H9 (cell line): Measurements from ENCODE around the gene MTX1. TPM values are rescaled to one million over a fixed set of nuclear protein-coding genes. Genes with fewer than 3 reads are reported as not detected.
A peak's percentile ranks its signal among the peaks of the same experiment; 100 is the strongest.

Experiments
- DNase-seq: peaks from one replicate; pipeline ENCODE4 v3.0.0-alpha.2; 2017
- H2AFZ ChIP-seq: one replicate; pipeline ENCODE4 v1.6.1; 2013; ENCODE audit warnings: mild to moderate bottlenecking, low read length, control low read depth, moderate library complexity
- H2AK5ac ChIP-seq: 2 replicates; pipeline ENCODE4 v1.6.1; 2013; ENCODE audit warnings: low read length, control low read depth, mixed read lengths; ENCODE audit not compliant: insufficient read length
- H2BK120ac ChIP-seq: one replicate; pipeline ENCODE4 v1.6.1; 2013; ENCODE audit warnings: low read depth, mild to moderate bottlenecking, low read length, control low read depth, inconsistent platforms; ENCODE audit not compliant: poor library complexity, severe bottlenecking
- H2BK12ac ChIP-seq: 2 replicates; pipeline ENCODE4 v1.6.1; 2013; ENCODE audit warnings: low read length, control low read depth, mixed read lengths, low read depth; ENCODE audit not compliant: insufficient read length
- H2BK15ac ChIP-seq: 2 replicates; pipeline ENCODE4 v1.6.1; 2013; ENCODE audit warnings: low read depth, low read length, control low read depth
- H2BK20ac ChIP-seq: one replicate; pipeline ENCODE4 v1.6.1; 2013; ENCODE audit warnings: low read depth, mild to moderate bottlenecking, low read length, control low read depth, inconsistent platforms; ENCODE audit not compliant: poor library complexity, severe bottlenecking
- H2BK5ac ChIP-seq: 2 replicates; pipeline ENCODE4 v1.6.1; 2013; ENCODE audit warnings: low read length, control low read depth, mixed read lengths; ENCODE audit not compliant: insufficient read length
- H3K14ac ChIP-seq: 2 replicates; pipeline ENCODE4 v1.6.1; 2013; ENCODE audit warnings: low read length, control low read depth; ENCODE audit not compliant: insufficient read depth
- H3K18ac ChIP-seq: 2 replicates; pipeline ENCODE4 v1.6.1; 2013; ENCODE audit warnings: low read depth, mild to moderate bottlenecking, mixed read lengths, low read length, control low read depth; ENCODE audit not compliant: insufficient read length
- H3K23ac ChIP-seq: 2 replicates; pipeline ENCODE4 v1.6.1; 2013; ENCODE audit warnings: low read length, control low read depth, mixed read lengths, low read depth; ENCODE audit not compliant: insufficient read length
- H3K23me2 ChIP-seq: 2 replicates; pipeline ENCODE4 v1.6.1; 2013; ENCODE audit warnings: low read depth, mild to moderate bottlenecking, mixed read lengths, low read length, control low read depth; ENCODE audit not compliant: insufficient read length, poor library complexity, severe bottlenecking
- H3K27ac ChIP-seq: 2 replicates; pipeline ENCODE4 v1.5.1; 2013; ENCODE audit warnings: low read length, control low read depth, mixed read lengths, low read depth; ENCODE audit not compliant: insufficient read length
- H3K27me3 ChIP-seq: 2 replicates; pipeline ENCODE4 v1.6.1; 2013; ENCODE audit warnings: low read length, control low read depth, inconsistent platforms; ENCODE audit not compliant: insufficient read depth
- H3K4ac ChIP-seq: 2 replicates; pipeline ENCODE4 v1.6.1; 2013; ENCODE audit warnings: low read depth, mild to moderate bottlenecking, control low read depth, inconsistent platforms, low read length, moderate library complexity
- H3K4me1 ChIP-seq: 2 replicates; pipeline ENCODE4 v1.6.1; 2013; ENCODE audit warnings: low read length, control low read depth, inconsistent platforms; ENCODE audit not compliant: insufficient read depth
- H3K4me2 ChIP-seq: 2 replicates; pipeline ENCODE4 v1.6.1; 2013; ENCODE audit warnings: low read length, control low read depth, mixed read lengths; ENCODE audit not compliant: insufficient read length, insufficient read depth
- H3K56ac ChIP-seq: 2 replicates; pipeline ENCODE4 v1.6.1; 2013; ENCODE audit warnings: low read depth, mild to moderate bottlenecking, mixed read lengths, low read length, control low read depth; ENCODE audit not compliant: insufficient read length
- H3K79me1 ChIP-seq: 2 replicates; pipeline ENCODE4 v1.6.1; 2013; ENCODE audit warnings: low read depth, mild to moderate bottlenecking, moderate library complexity, low read length, control low read depth, inconsistent platforms; ENCODE audit not compliant: insufficient read depth, poor library complexity, severe bottlenecking
- H3K79me2 ChIP-seq: 2 replicates; pipeline ENCODE4 v1.6.1; 2013; ENCODE audit warnings: low read length, control low read depth, inconsistent platforms; ENCODE audit not compliant: insufficient read depth
- H3K9ac ChIP-seq: 2 replicates; pipeline ENCODE4 v1.6.1; 2013; ENCODE audit warnings: low read length, control low read depth, mixed read lengths; ENCODE audit not compliant: insufficient read length; ENCODE audit errors: extremely low read depth
- H3K9me3 ChIP-seq: one replicate; pipeline ENCODE4 v1.6.1; 2013; ENCODE audit warnings: low read depth, low read length, inconsistent platforms; ENCODE audit not compliant: control insufficient read depth
- H3T11ph ChIP-seq: one replicate; pipeline ENCODE4 v1.6.1; 2013; ENCODE audit warnings: mild to moderate bottlenecking, low read length, control low read depth, inconsistent platforms
- H4K20me1 ChIP-seq: one replicate; pipeline ENCODE4 v1.6.1; 2013; ENCODE audit not compliant: control insufficient read depth, insufficient read length, insufficient read depth
- H4K5ac ChIP-seq: 2 replicates; pipeline ENCODE4 v1.6.1; 2013; ENCODE audit warnings: low read depth, mild to moderate bottlenecking, mixed read lengths, low read length, control low read depth; ENCODE audit not compliant: insufficient read length
- H4K8ac ChIP-seq: replicated peaks from 2 replicates; pipeline ENCODE4 v1.6.1; 2013; ENCODE audit warnings: low read length, control low read depth, mixed read lengths, low read depth; ENCODE audit not compliant: insufficient read length
- H4K91ac ChIP-seq: 2 replicates; pipeline ENCODE4 v1.6.1; 2013; ENCODE audit warnings: low read depth, mild to moderate bottlenecking, moderate library complexity, mixed read lengths, low read length, control low read depth; ENCODE audit not compliant: insufficient read length
- H3K27ac Mint-ChIP-seq, 3 experiments: 2 replicates in 2 of 3; 3 replicates in 1 of 3; pipeline ENCODE4 v1.8.0; 2020 to 2021; ENCODE audit warnings: mixed read lengths in 3 of 3, mild to moderate bottlenecking in 1 of 3, moderate library complexity in 1 of 3
- H3K27me3 Mint-ChIP-seq: 2 replicates; pipeline ENCODE4 v1.8.0; 2021; ENCODE audit warnings: low read depth, mild to moderate bottlenecking, moderate library complexity, mixed read lengths
- H3K36me3 Mint-ChIP-seq, 3 experiments: 2 replicates in 2 of 3; 3 replicates in 1 of 3; pipeline ENCODE4 v1.8.0; 2020 to 2021; ENCODE audit warnings: low read depth in 3 of 3, mixed read lengths in 3 of 3; ENCODE audit not compliant: insufficient read depth in 1 of 3
- H3K4me1 Mint-ChIP-seq, 2 experiments: 2 replicates each; pipeline ENCODE4 v1.8.0; 2020; ENCODE audit warnings: mixed read lengths in 2 of 2
- H3K4me3 Mint-ChIP-seq, 2 experiments: 2 replicates in 1 of 2; 3 replicates in 1 of 2; pipeline ENCODE4 v1.8.0; 2020 to 2021; ENCODE audit warnings: mild to moderate bottlenecking in 2 of 2, mixed read lengths in 2 of 2, moderate library complexity in 1 of 2
- H3K9me3 Mint-ChIP-seq, 2 experiments: 2 replicates in 1 of 2; 3 replicates in 1 of 2; pipeline ENCODE4 v1.8.0; 2020; ENCODE audit warnings: mild to moderate bottlenecking in 2 of 2, mixed read lengths in 2 of 2, moderate library complexity in 1 of 2
- CTCF ChIP-seq: fragments of 200-600 bp; sonication (generic); conservative IDR thresholded peaks from 3 replicates; pipeline ENCODE4 v1.8.0; 2021; ENCODE audit warnings: antibody characterized with exemption, mild to moderate bottlenecking
- WGBS: extraction: QIAGEN DNeasy Blood & Tissue Kit; methylation state at CpG from one replicate; pipeline ENCODE4 v1.1.7; 2013; ENCODE audit warnings: missing lambda C conversion rate, low lambda C conversion rate, mixed read lengths; ENCODE audit not compliant: insufficient read length; ENCODE audit errors: extremely low coverage; 5-methylcytosine and 5-hydroxymethylcytosine counted together
- long read RNA-seq: library from polyadenylated mRNA; unstranded; transcript quantifications from one replicate; pipeline ENCODE4 v2.0.0, GENCODE V29; 2020
- total RNA-seq: library from RNA; stranded (reverse); gene quantifications from 2 replicates; pipeline ENCODE4 v1.2.1, GENCODE V29; 2021

Gene MTX1
- total RNA-seq, result 43.6 and 45.0 TPM in 2 replicates
- long read RNA-seq, transcript MTX1-202 (8 exons, 1,632 nt), result major isoform, 105 of 122 reads
- long read RNA-seq, transcript MTX1-204 (7 exons, 2,579 nt), result minor isoform, 5 of 122 reads
- long read RNA-seq, partial matches to known transcripts, result 0 of 122 reads
- long read RNA-seq, other reads (novel, unspliced or antisense), result 8 of 122 reads

- H3K4me1 ChIP-seq, result peaks cover 2% of the 10 kb centered on the region; the same call in 1 of the 2 replicates
Observed at GRCh38 chr1:155208541-155209311, at the start of gene MTX1. Gene MTX1, plus strand, starts transcription at chr1:155208695. Its CDS starts 110 bp downstream, at chr1:155208805.

More at GRCh38 chr1:155208541-155209311, at the start of gene MTX1:
- H4K91ac ChIP-seq, result no peak within 1 kb of the TSS
- H3K9me3 ChIP-seq, result no peaks in the 10 kb centered on the region
- H2BK120ac ChIP-seq, result peak within 1 kb of the TSS; percentile 74
- H2AFZ ChIP-seq, result no peak within 1 kb of the TSS
- H3K79me2 ChIP-seq, result no peaks in the 10 kb centered on the region
- H3K9me3 Mint-ChIP-seq, result no peaks in the 10 kb centered on the region
- no CpG with 5 or more reads among the region's 64 CpGs for WGBS
- no peak within 1 kb of the TSS for H3K23ac ChIP-seq
- peak within 1 kb of the TSS; percentile 97 for H3K14ac ChIP-seq
- peak within 1 kb of the TSS; percentile 89 for H3K4me2 ChIP-seq
- peak within 1 kb of the TSS; percentile 82 for H2BK12ac ChIP-seq
- H3K56ac ChIP-seq, result no peak within 1 kb of the TSS
- peak within 1 kb of the TSS; percentile 78; the same call in 1 of the 2 replicates for H3K4ac ChIP-seq
- H3K18ac ChIP-seq, result peak within 1 kb of the TSS; percentile 99
- H2BK20ac ChIP-seq, result no peak within 1 kb of the TSS
- H2AK5ac ChIP-seq, result no peak within 1 kb of the TSS
- peak within 1 kb of the TSS; percentile 89 to 92 for H3K4me3 Mint-ChIP-seq
- H3K27me3 Mint-ChIP-seq, result peaks cover 12% of the 10 kb centered on the region
- H3K79me1 ChIP-seq, result no peaks in the 10 kb centered on the region
- no peaks in the 10 kb centered on the region for H3K27me3 ChIP-seq
- no peak within 1 kb of the TSS for H2BK5ac ChIP-seq
- peaks cover 6% of the 10 kb centered on the region for H3K23me2 ChIP-seq
- H3K27ac Mint-ChIP-seq, result peak within 1 kb of the TSS; percentile 97 to 99 (median 97)
- no peak within 1 kb of the TSS; the same call in 1 of the 2 replicates for H2BK15ac ChIP-seq
- H3K4me1 Mint-ChIP-seq, result peaks cover 30 to 31% of the 10 kb centered on the region in 2 experiments
- no peak for TF ChIP-seq CTCF
- H3T11ph ChIP-seq, result no peak within 1 kb of the TSS
- H3K36me3 Mint-ChIP-seq, result peaks cover 3 to 24% (median 24%) of the 10 kb centered on the region in 3 experiments; a peak in 5 of 7 replicates
- peak within 1 kb of the TSS; percentile 23 for H4K8ac ChIP-seq
- DNase-seq, result peak; percentile 95
- H3K9ac ChIP-seq, result peak within 1 kb of the TSS; percentile 77
- peak within 1 kb of the TSS; percentile 22 for H4K5ac ChIP-seq
- no peaks in the 10 kb centered on the region for H4K20me1 ChIP-seq
- H3K27ac ChIP-seq, result no peak within 1 kb of the TSS
